GM19455 (cell line): ENCODE measurements around the gene POMT1.
A peak's percentile ranks its signal among the peaks of the same experiment; 100 is the strongest.
"Not testable (repeated sequence)": the region's sequence is repeated elsewhere in the genome, so short reads cannot be mapped to it uniquely, and the experiment has no call there.

Experiments used
- ATAC-seq: cut with Tn5 transposase; IDR thresholded peaks from one replicate; pipeline ENCODE4 v1.9.1; 2021; ENCODE audit not compliant: unreplicated experiment

Gene POMT1

GRCh38 chr9:131523451-131524435 lies 21.0 kb downstream of the POMT1 start:
- ATAC-seq = no peak

DNA sequence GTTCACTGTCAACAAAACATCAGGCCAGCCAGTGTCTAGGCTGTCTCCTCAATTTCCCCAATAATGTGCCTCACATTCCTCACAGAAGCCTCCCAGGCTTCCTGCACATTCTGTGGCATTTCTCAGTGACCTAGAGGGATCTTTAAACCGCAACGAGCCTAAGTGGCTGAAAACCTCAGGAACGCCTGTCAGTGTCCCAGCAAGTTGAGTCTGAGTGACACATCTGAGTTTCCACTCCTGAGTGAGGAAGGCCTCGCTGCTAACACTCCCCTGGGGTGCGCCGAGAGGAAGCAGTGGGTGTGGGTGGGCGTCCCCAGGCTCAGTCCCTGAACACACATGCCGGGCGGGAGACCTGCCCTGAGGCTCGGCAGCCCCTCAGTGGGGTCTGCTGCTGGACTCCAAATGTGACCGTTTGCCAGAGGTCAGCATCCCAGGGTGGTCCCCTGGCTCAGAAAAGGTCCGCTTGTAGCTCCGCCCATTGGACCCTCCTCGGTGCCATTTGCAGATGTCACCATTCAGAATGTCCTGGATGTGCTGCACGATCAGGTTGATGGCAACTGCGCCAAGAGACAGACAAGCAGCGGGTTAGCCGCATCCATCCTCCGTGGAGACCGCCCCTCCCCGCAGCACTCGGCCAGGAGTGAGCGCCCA lies 22.1 kb downstream of the POMT1 start:
- ATAC-seq = no peak

- no peak for ATAC-seq
Measured at GRCh38 chr9:131525643-131526565, 23.2 kb downstream of the POMT1 start.

DNA sequence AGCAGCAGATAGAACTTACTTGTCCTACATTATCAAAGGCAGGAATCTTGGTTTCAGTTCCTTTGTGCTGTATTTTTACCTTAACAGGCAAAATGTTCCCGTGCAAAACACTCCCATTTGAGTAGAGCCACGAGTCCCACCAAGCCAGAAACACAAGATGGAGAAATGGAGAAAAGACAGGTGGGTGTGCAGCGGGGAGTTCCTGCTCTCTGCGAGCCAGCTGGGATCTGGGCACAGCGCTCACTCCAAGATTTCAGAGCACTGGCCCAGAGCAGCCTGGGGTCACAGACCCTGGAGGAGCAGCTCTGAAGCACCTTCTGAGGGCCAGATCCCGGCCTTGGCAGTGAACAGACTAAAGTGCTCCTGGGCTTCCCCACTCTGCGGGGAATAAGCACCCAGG lies 25.5 kb downstream of the POMT1 start:
- no peak for ATAC-seq

DNA sequence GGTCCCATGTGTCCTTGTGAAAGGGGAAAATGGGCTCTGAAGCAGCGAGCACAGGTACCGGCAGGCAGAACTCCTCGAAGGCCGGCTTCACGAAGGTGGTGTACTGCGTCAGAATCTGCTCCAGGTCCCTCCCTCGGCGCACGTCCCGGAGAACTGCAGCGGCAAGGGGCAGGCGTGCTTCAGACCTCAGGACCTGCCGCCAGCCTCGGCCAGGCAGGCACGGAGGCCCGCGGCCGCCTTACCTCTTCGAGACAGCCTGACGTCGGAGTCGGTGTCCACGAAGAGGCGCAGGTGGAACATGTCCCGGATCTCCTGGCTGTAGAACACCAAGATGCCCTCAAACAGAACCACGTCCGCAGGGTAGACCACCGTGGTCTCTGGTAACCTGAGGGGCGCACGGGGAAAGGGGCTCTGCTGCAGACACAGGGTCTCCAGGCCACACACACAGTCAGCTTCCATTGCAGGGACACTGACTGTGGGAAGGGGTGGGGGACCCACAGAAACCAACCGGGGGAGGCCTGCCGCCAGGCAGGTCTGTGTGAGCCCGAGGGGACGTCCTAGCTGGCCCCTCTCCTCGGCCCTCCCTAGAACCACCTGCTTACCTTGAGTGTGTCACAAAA lies 26.3 kb downstream of the POMT1 start:
- no peak for ATAC-seq

GRCh38 chr9:131529597-131530545 lies 27.2 kb downstream of the POMT1 start:
- ATAC-seq = no peak

GRCh38 chr9:131530546-131530919 lies 27.8 kb downstream of the POMT1 start:
- peak; percentile 20 for ATAC-seq

DNA sequence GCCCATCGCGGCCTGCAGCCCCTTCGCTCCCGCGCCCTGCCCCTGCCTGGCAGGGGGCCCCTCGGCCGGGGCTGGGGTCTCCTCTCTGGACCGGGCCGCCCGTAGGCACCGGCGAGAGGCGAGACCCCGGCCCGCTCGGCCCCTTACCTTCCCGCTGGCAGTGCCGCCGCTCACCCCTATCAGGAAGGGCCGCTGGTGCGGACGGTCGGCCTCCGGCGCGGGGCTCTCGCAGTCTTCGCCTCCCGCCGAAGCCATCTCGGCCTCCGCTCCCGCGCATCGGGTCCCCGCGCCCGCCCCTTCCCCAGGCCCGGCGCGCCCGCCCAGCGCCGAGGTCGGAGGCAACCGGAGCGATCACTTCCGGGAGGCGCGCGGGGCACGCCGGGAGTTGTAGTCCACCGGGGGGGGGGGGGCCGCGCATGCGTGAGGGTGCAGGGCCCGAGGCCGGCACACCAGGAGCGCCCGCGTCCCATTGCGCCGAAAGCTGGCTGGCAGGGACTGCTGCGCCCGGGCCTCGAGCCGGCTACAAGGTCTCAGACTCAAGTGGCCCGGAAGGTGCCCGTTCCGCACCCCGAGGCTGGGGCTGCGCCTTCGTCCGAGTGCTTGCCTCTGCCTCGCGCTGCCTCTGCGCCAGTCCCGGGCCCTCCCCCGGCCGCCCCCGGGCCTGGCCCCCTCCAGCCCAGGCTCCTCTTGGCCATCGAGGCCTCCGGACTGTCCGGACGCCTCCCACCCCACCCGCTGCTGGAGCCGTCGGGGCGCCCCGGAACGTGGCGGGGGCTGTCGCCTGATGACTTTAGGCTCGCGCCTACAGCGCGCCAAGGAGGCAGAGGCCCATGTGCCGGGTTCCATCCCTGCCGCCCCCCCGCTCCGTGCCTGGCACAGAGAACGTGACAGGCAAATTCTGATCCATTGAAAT lies 28.5 kb downstream of the POMT1 start, which contains the start of gene UCK1:
Gene UCK1, minus strand, starts transcription at position 344 of the 913 bp plus-strand sequence. Its CDS starts 89 bp downstream, at position 255.
- ATAC-seq = peak; percentile 88

- ATAC-seq = no peak
Measured at GRCh38 chr9:131534721-131535237, 32.1 kb downstream of the POMT1 start.

GRCh38 chr9:131537946-131538345 lies 35.2 kb downstream of the POMT1 start:
- no peak for ATAC-seq

DNA sequence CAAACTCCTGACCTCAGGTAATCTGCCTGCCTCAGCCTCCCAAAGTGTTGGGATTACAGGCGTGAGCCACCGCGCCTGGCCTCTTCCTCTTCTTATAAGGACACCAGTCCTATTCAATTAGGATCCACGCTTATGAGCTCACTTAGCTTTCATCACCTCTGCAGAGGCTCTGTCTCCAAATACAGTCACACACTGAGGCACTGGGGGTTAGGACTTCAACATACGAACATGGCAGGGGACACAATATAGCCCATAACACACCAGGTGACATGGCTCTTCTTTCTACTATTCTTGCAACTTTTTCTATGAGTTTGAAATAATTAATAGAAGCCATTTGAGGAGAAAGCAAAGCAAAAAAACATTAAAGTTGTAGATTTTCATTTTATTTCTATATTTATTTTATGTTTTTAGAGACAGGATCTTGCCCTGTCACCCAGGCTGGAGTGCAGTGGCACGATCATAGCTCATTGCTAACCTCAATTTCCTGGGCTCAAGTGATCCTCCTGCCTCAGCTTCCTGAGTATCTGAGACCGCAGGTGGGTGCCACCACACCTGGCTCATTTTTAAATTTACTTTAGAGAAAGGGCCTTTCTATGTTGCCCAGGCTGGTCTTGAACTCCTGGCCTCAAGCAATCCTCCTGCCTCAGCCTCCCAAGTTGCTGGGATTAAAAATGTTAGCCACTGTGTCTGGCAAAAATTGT lies 36.7 kb downstream of the POMT1 start:
- ATAC-seq = no peak

DNA sequence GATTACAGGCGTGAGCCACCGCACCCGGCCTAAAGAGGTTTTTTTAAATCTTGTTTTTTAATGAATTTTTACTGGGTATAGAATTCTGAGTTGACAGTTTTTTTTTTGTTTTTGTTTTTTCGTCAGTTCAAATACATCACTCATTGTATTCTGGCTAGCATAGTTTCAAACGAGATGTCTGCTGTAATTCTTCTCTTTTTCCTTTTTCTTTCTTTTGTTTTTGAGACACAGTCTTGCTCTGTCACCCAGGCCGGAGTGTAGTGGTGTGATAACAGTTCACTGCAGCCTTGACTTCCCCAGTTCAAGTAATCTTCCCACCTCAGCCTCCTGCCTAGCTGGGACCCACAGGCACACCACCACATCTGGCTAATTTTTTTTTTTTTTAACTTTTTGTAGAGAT lies 40.4 kb downstream of the POMT1 start:
- ATAC-seq = no peak

DNA sequence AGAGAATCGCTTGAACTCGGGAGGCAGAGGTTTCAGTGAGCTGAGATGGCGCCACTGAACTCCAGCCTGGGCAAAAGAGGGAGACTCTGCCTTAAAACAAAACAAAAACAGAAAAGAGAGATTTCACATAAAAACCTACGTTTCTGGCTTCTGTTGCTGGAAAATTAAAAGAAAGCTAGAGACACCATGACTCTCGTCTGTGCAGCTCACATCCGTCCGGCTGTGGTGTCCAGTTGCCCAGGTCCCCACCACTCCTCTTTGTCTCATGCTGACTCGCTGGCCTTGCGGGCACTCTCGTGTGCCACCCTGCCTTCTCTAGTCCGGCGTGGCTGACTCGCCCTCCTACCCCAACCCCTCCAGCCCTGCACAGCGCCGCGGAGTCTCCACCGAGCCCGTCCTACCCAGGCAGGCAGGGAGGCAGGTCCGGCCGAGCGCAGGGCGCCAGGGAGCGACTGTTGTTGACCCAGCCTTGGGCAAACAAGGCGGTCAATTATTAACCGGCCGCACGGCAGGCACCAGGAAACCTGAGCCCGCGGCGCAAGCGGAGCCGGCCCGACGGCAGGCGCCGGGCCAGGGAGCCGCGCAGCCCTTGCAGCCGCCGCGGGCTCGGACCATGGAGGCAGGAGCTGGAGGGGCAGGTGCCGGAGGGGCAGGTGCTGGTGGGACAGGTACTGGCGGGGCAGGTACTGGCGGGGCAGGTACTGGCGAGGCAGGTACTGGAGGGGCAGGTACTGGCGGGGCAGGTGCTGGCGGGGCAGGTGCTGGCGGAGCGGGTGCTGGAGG lies 42.5 kb downstream of the POMT1 start, which contains the start of gene PRRT1B:
Gene PRRT1B, plus strand, starts transcription at position 521 of the 783 bp plus-strand sequence. Its CDS starts 93 bp downstream, at position 614.
- ATAC-seq = no peak

DNA sequence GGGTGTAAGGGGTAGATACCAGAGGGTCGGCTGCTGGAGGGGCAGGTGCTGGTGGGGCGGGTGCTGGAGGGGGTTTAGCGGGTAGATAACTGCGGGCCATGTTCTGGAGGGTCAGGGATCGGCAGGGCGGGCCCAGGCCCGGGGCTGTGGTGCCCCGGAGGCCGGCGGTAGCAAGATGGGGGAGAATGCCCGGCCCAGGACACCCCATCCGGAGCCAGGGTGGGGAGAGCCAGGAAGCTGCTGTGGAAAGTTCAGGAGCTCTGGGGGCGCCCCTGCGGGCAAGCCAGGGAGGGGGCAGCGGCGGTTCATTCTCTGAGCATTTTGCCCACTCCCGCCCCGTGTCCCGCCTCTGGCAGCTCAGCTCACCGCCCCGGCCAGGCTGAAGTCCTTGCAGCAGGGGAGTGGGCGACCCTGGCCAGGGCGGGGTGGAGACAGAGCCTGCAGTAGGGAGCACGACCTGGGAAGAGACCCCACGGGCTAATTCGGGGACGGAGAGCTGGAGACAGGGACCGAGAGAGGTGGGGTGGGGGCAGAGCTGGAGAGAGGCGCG lies 43.1 kb downstream of the POMT1 start:
- no peak for ATAC-seq

GRCh38 chr9:131546336-131547084 lies 43.8 kb downstream of the POMT1 start:
- no peak for ATAC-seq

DNA sequence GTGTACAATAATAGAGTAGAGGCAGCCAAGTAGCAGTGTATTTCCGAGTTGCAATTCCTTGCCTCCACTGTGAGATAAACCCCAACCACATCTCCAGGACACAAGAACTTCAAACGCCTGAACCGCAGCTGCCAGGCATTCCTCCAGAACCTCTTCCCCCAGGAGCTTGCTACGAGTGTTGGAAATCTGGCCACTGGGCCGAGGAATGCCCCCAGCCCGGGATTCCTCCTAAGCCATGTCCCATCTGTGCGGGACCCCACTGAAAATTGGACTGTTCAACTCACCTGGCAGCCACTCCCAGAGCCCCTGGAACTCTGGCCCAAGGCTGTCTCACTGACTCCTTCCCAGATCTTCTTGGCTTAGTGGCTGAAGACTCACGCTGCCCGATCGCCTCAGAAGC lies 46.5 kb downstream of the POMT1 start:
- ATAC-seq = not testable (repeated sequence)
